BJ (cell line): ENCODE results near the gene GTF3A. TPM values are rescaled to one million over a fixed set of nuclear protein-coding genes. Genes with fewer than 3 reads are reported as not detected.

Source experiments
- CTCF ChIA-PET: fragments of 350-600 bp; formaldehyde crosslinking; extraction: SDS; loops from one replicate; lab custom pipeline; 2021; ENCODE audit warnings: antibody characterized with exemption, inconsistent platforms; lab: Yijun Ruan, JAX
- POLR2A ChIA-PET: fragments of 300-600 bp; sonication (Branson Sonifier 250); formaldehyde crosslinking; extraction: SDS; loops from one replicate; lab custom pipeline; 2021; ENCODE audit warnings: antibody characterized with exemption; lab: Charles Lee
- DNase-seq: peaks from one replicate; pipeline ENCODE4 v3.0.0-alpha.2; 2011; ENCODE audit warnings: low read depth
- H3K27me3 ChIP-seq: 2 replicates; pipeline ENCODE4 v1.6.0; 2011; ENCODE audit warnings: low read length; ENCODE audit not compliant: control insufficient read depth, insufficient read depth
- H3K36me3 ChIP-seq: 2 replicates; pipeline ENCODE4 v1.5.1; 2011; ENCODE audit warnings: low read length; ENCODE audit not compliant: control insufficient read depth, insufficient read depth
- H3K4me3 ChIP-seq: 2 replicates; pipeline ENCODE4 v1.5.1; 2011; ENCODE audit warnings: low read depth, mild to moderate bottlenecking, control low read depth, low read length
- CTCF ChIP-seq: IDR thresholded peaks from 2 replicates; pipeline ENCODE4 v1.5.1; 2011; ENCODE audit warnings: low read depth, mild to moderate bottlenecking, control low read depth, inconsistent platforms, low read length, moderate library complexity; ENCODE audit not compliant: insufficient read depth
- polyA minus RNA-seq: library from RNA; depleted of rRNA, polyadenylated mRNA; stranded (reverse); fragments of >200 nt; gene quantifications from 2 replicates; pipeline ENCODE4 v1.2.3, GENCODE V29; 2011; rRNA and poly(A)+ RNA removed
- polyA plus RNA-seq: library from polyadenylated mRNA; depleted of rRNA; stranded (reverse); fragments of >200 nt; gene quantifications from 2 replicates; pipeline ENCODE4 v1.2.3, GENCODE V29; 2011; rRNA removed

The GTF3A gene
- polyA plus RNA-seq (42.7 and 60.5 TPM in 2 replicates), polyA minus RNA-seq (22.4 and 25.3 TPM in 2 replicates)

GRCh38 chr13:27424246-27425157, at the start of gene GTF3A:
TSS of gene GTF3A (plus strand) at chr13:27424619.
- ChIA-PET CTCF (interaction anchor here (1.0 to 2.2 kb wide), 5 partner anchors 13 to 402 kb away, joined by 3 to 8 read pairs (median 4); no protein-coding TSS in a partner anchor), POLR2A (interaction anchor here (0.5 to 0.6 kb wide), 2 partner anchors 9 to 1240 kb away, joined by 3 read pairs; no protein-coding TSS in a partner anchor)
- peak; percentile 21 for DNase-seq
- no peaks in the 10 kb centered on the region; the same call in 1 of the 2 replicates for H3K27me3 ChIP-seq
- peaks cover 3% of the 10 kb centered on the region for H3K36me3 ChIP-seq
- H3K4me3 ChIP-seq, result peak within 1 kb of the TSS; percentile 87
- no peak for TF ChIP-seq CTCF

GRCh38 chr13:27374650-27375049, 49.8 kb upstream of the GTF3A start:
- POLR2A ChIA-PET, result no interaction called here
- Histone ChIP-seq H3K4me3 (no peak overlapping the region), H3K36me3 (no peaks in the 10 kb centered on the region), H3K27me3 (peaks cover 9% of the 10 kb centered on the region)
- CTCF ChIA-PET, result interaction anchor here (0.8 to 7.2 kb wide), 23 partner anchors 10 to 610 kb away, joined by 3 to 168 read pairs (median 5); partner anchors contain the start of gene GTF3A
- peak; percentile 26 for DNase-seq
- TF ChIP-seq CTCF, result peak; percentile 83

GRCh38 chr13:27375686-27376326, 48.6 kb upstream of the GTF3A start:
- no peak for DNase-seq
- peak; percentile 89 for TF ChIP-seq CTCF
- CTCF ChIA-PET, result interaction anchor here (0.6 to 7.2 kb wide), 29 partner anchors 9 to 614 kb away, joined by 3 to 168 read pairs (median 4); partner anchors contain the start of genes GTF3A and MTIF3

GRCh38 chr13:27379126-27379525, 45.3 kb upstream of the GTF3A start:
- no peaks in the 10 kb centered on the region for H3K36me3 ChIP-seq
- ChIA-PET CTCF (interaction anchor here (0.6 to 7.2 kb wide), 8 partner anchors 11 to 448 kb away, joined by 3 to 65 read pairs (median 4); partner anchors contain the start of gene MTIF3), POLR2A (no interaction called here)
- no peak for TF ChIP-seq CTCF
- peaks cover 19% of the 10 kb centered on the region for H3K27me3 ChIP-seq
- DNase-seq, result no peak
- H3K4me3 ChIP-seq, result no peak overlapping the region

More at GRCh38 chr13:27375686-27376326, 48.6 kb upstream of the GTF3A start:
- H3K27me3 ChIP-seq, result peaks cover 16% of the 10 kb centered on the region
- no peak overlapping the region for H3K4me3 ChIP-seq
- POLR2A ChIA-PET, result interaction anchor here (0.6 kb wide), 1 partner anchor 15 kb away, joined by 8 read pairs; no protein-coding TSS in a partner anchor
- no peaks in the 10 kb centered on the region for H3K36me3 ChIP-seq
